AG20443 (cell line): Measurements from ENCODE around the gene ANO9.
A peak's percentile ranks its signal among the peaks of the same experiment; 100 is the strongest.
"Not testable (repeated sequence)": the region's sequence is repeated elsewhere in the genome, so short reads cannot be mapped to it uniquely, and the experiment has no call there.

ENCODE experiments used
- DNase-seq: peaks from one replicate; pipeline ENCODE4 v3.0.0; 2012; ENCODE audit warnings: low spot score, mixed read lengths

ANO9 gene

GRCh38 chr11:415640-416041, 26.2 kb downstream of the ANO9 start:
- DNase-seq = no peak

- no peak for DNase-seq
Measured at GRCh38 chr11:414318-414857, 27.4 kb downstream of the ANO9 start.

GRCh38 chr11:413120-414081, 28.4 kb downstream of the ANO9 start:
- no peak for DNase-seq

- DNase-seq = no peak
Measured at GRCh38 chr11:412641-413119, 29.1 kb downstream of the ANO9 start.

- not testable (repeated sequence) for DNase-seq
Measured at GRCh38 chr11:411520-411919, 30.3 kb downstream of the ANO9 start.

GRCh38 chr11:410711-411110, 31.1 kb downstream of the ANO9 start:
- not testable (repeated sequence) for DNase-seq

- DNase-seq = no peak
Measured at GRCh38 chr11:409600-410483, 32.0 kb downstream of the ANO9 start.

- DNase-seq = no peak
Measured at GRCh38 chr11:409008-409599, 32.7 kb downstream of the ANO9 start.

GRCh38 chr11:408154-409007, 33.4 kb downstream of the ANO9 start:
- DNase-seq = no peak

GRCh38 chr11:407651-408123, 34.1 kb downstream of the ANO9 start:
- DNase-seq = no peak

- DNase-seq = peak; percentile 95
Measured at GRCh38 chr11:406796-407650, 34.8 kb downstream of the ANO9 start.

- no peak for DNase-seq
Measured at GRCh38 chr11:405954-406795, 35.6 kb downstream of the ANO9 start.

GRCh38 chr11:405323-405953, 36.4 kb downstream of the ANO9 start:
- no peak for DNase-seq

- DNase-seq = no peak
Measured at GRCh38 chr11:404551-405264, 37.1 kb downstream of the ANO9 start.

GRCh38 chr11:403761-404431, 37.9 kb downstream of the ANO9 start:
- DNase-seq = no peak

- DNase-seq = no peak
Measured at GRCh38 chr11:403021-403760, 38.6 kb downstream of the ANO9 start.
